H54 (cell line): ENCODE results near the gene HES4.
"Not testable (repeated sequence)": the region's sequence is repeated elsewhere in the genome, so short reads cannot be mapped to it uniquely, and the experiment has no call there.

Experiments used
- DNase-seq: peaks from one replicate; pipeline ENCODE4 v3.0.0; 2011; ENCODE audit warnings: low spot score, mixed read lengths; ENCODE audit not compliant: insufficient read length
- FAIRE-seq: peaks from 3 replicates; lab custom pipeline; 2011; peaks lifted over from hg19 to GRCh38; lab: Jason Lieb, UNC
- POLR2A ChIP-seq: IDR thresholded peaks from 2 replicates; pipeline ENCODE4 v1.6.1; 2011; ENCODE audit warnings: low read depth, mild to moderate bottlenecking, low read length

The HES4 gene

DNA sequence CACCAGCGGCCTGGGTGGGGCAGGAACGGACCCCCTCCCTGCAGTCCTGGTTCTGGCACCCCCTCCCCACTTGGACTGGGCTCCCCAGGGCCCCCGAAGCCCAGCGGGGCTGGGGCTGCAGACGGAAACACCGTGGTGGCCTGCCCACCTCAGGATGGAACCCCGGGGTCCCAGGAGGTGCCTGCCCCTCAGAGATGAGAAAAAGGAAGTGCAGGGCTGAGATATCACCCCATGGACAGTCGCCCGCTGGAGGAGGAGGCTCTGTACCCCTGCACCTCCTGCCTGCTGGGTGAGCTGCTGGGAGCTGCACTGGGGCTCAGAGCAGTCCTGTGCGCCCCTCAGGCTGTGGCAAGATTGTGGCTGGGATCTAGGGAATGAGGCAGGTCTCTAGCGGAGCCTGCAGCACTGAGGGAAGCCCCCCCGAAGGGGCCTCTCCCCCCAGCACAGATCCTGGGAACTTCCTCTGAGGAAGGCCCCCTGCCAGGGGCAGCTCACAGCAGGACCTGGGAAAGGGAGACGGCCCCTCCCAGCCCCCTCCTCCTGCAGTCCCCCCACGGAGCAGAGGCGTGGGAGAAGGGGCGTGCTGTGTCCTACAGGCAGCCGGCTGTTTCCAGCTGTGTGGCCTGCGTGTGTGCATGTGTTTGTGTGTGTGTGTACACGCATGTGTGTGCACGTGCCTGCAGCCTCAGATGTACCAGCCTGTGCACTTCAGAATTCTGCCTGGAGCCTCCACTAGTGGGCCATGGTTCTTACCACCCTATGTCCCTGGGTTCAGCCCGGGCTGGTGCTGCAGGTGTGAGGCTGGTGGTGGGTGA, 26.9 kb upstream of the HES4 start:
- no peak for FAIRE-seq
- DNase-seq: no peak

DNA sequence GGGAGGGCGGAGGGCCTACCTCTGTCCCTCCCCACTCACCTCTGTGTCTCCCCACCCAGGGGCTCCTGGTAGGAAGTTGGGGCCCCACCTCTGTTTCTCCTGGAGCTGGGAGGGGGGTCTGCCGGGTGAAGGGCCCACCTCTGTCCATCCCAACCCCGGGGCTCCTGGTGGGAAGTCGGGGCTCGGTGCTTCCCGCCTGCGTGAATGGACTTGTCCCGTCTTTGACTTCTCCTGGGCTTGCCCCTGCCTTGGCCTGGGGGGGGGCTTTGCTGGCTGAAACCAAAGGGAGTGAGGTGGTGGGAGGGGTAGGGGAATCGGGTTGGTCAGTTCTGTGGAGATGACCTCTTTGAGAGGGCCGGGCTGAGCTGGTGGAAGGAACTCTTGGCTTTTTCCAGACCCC, 25.8 kb upstream of the HES4 start:
- FAIRE-seq: no peak
- no peak for TF ChIP-seq POLR2A

More for the DNA sequence above, 26.9 kb upstream of the HES4 start:
- no peak for TF ChIP-seq POLR2A

DNA sequence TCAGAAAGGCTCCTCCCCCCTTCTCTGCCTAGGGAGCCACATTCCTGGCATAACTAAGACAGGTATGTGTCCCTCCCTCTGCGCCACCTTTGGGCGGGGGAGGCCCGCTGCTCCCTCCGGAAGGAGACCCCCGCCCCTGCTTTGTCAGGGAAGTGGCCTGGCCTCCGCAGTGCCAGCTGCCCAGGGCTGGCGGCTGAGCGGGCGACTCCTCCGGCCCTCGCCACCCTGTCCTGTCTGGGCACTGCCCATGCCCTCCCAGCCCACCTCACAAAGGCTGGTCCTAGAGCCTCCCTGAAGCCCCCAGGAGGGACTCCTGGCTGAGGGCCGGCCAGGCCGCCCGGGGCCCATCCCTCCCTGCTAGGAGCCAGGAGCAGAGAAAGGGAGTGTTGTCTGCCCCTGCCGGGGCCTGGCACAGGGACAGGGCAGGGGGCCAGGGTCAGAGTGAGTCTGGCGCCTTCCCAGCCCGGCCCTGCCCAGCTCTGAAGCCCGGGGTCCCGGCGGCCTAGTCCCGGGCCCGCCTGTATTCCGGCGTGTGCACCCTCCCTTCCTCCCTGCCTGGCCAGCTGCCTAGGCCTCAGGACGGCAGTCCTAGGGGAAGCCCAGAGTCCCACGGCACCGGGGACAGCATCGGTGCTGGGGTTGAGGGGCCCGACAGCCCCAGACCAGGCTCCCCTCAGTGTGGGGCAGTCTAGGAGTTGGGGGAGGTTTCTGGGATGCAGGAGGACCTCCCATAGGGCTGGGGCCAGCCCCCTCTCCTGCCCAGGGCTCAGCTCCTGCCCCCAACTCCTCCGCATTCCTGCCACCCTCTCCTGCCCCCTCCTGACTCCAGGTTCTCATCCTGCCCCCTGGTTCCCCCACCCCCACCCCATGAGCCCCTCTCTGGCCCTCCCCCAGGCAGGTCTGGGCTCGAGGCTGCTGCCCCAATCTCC, 25.1 kb upstream of the HES4 start:
- no peak for FAIRE-seq
- no peak for TF ChIP-seq POLR2A
- DNase-seq: peak; percentile 66

More for the DNA sequence above, 25.8 kb upstream of the HES4 start:
- no peak for DNase-seq

DNA sequence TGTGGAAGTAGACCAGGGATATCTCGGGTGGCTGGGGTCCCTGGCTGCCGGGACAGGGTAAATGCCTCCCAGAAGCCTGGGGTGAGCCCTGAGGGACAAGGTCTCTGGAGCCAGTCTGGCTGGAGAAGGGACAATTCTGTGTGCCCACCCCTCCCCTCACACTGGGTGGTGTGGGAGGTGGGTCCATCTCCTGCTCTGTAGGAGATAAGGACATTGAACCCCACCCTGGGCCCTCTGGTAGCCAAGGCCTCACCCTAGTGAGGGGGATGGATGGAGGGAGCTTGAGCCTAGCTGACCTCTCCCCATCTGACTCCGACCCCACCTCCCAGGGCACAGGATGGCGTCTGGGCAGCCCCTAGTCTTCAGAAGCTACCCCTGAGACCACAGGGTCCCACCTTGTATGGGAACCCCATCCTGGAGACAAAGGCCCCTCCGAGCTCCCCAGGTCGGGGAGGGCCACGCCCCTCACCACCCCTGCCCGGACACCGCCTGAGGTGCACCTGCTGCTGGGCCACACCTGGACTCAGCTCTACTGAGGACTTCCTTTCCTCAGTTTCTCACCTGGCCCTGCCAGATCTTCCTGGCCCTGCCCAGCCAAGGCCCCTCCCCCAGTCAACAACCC, 24.4 kb upstream of the HES4 start:
- no peak for DNase-seq
- no peak for FAIRE-seq
- TF ChIP-seq POLR2A: no peak

DNA sequence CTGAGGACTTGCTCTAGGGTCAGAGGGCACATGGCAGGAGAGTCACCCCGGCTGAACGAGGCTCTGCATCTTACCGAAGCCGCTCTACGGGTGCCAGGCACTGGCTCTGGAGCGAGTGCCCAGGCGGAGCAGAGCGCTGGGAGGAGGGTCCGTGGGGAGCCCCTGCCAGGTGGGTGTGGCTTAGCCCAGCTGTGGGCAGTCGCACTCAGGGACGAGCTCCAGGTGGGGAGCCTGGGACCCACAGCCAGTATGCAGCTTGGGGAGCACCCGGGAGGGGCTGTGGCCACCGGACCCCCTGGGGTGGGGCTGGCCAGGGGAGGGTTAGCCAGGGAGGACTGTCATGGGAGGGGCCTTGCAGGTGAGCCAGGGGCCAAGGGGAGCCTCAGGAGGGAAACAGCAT, 23.8 kb upstream of the HES4 start:
- FAIRE-seq: no peak
- DNase-seq: no peak

DNA sequence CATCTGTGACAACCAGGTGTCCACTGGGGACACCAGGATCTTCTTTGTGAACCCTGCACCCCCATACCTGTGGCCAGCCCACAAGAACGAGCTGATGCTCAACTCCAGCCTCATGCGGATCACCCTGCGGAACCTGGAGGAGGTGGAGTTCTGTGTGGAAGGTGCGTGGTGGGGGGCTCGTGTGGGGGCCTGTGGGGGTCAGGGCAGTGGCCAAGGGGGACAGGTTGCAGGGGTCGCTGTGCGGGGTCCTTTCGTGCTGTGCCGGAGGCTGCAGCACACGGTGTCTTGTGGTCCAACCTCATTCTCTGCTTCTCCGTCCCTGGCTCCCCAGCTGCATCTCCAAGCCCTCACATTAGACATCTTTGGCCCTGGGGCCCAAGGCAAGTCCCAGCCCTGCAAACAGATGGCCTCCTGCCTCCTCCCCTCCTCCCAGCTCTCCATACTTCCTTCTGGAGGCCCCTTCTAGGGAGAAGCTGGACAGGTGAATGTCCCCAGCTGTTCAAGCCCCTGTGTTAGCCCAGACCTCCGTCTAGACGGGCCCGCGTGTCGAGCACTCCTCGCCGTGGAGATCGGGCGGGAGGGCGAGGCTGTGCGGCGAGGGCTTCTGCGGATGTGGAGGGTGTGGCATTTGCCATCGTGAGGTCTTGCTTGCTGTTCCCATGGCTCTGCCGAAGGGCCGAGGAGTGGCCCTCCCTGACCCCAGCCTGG, 22.6 kb upstream of the HES4 start:
- no peak for TF ChIP-seq POLR2A
- DNase-seq (no peak), FAIRE-seq (no peak)

More for the DNA sequence above, 23.8 kb upstream of the HES4 start:
- no peak for TF ChIP-seq POLR2A

DNA sequence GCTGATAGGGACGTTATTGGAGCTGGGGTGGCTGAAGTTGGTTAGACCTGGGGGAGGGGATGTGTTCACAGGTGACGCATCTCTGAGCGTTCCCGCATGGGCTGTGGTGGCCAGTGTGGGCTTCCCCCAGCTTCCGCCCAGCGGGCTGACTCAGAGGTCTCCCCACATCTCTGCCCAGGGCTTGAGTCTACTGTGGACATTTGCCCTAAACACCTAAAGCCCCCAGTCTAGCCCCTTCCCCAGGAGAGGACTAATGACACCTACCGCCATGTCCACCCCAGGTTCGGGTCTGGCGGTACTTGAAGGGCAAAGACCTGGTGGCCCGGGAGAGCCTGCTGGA, 22.0 kb upstream of the HES4 start:
- DNase-seq (peak; percentile 79), FAIRE-seq (peak; percentile 50)
- TF ChIP-seq POLR2A: no peak

DNA sequence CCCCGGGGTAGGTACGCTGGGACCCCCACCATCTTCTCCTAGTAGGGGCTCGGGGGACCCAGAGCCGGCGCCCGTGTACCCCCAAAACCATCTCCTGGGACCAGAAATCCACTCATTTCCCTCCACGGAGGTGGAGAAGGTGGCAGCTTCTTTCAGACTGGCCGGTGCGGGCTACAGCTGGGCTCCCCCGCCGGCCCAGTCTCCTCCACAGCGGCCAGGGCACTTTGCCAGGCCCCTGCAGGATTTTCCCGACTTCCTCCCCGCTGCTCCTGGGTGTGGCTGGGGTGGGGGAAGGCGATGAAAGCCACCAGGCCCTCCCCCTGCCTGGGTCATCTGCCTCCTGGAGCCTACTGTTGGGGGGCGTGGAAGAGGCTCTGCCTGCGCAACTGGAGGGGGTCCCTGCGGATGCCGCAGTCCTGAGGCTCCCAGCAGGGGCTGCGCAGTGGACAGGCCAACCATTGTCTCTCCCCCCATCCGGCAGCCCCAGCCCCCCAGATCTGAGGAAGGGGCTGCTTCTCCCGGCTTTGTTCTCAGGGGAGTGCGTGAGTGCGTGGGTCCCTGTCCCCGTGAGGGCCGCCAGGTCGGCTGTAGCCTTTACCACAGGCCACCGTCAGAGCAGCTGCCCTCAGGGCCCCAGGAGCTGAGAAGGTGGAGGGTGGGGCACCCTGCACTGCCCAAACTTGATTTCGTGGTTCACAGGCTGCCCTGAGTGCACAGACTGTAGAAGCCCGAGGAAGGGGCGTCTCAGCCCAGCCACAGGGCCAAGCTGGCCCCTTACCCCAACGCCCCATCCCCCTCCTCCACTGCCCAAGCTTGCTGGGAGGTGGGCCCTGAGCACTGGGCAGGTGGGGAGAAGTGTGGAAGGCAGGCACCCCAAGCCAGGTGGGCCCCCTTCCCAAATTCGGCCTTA, 21.4 kb upstream of the HES4 start:
- FAIRE-seq (peak; percentile 61), DNase-seq (peak; percentile 76)
- TF ChIP-seq POLR2A: 0 out of 2 replicates have a peak, but pooled peaks have one; percentile 30

DNA sequence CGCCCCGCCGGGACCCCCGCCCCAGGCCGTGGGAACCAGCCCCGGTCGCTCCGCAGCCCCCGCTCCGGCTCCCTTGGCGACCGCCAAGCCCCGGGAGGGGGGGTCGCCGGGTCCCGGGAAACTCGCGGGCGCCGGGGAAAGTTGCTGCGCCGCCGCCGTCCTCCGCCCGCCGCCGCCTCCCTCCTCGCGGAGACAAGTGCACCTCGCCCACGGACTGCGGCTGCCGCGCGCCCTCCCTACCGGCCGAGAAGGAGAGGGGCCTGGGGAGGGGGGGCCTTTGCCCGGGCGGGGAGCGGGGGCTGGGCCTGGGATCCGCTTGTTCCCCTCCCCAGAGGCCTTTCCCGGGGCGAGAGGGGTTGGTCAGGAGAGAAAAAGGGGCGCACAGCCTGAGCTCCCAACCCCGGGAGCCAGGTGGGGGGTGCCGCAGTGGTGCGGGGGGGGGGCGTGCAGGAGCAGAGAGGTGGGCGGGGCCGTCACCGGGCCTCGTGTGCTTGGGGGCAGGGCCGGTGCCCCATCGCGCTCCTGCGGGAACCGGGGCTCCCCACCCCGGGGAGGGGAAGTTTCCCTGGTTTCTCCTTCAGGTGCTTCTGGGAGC, 20.6 kb upstream of the HES4 start:
- no peak for TF ChIP-seq POLR2A
- FAIRE-seq (no peak), DNase-seq (no peak)

DNA sequence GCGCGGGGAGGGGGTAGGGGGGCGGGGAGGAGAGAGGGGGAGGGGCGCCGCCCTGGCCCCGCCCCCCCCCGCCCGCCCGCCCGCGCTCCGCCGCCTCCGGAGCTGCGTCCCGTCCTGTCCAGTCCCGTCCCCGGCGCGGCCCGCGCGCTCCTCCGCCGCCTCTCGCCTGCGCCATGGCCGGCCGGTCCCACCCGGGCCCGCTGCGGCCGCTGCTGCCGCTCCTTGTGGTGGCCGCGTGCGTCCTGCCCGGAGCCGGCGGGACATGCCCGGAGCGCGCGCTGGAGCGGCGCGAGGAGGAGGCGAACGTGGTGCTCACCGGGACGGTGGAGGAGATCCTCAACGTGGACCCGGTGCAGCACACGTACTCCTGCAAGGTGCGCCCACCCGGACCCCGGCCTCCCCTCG, 20.1 kb upstream of the HES4 start, which contains the start of gene AGRN:
Gene AGRN (plus strand): TSS at position 121 of the 405 bp plus-strand sequence. CDS start 53 bp downstream, at position 174.
- TF ChIP-seq POLR2A: peak; percentile 61
- DNase-seq: no peak
- no peak for FAIRE-seq

DNA sequence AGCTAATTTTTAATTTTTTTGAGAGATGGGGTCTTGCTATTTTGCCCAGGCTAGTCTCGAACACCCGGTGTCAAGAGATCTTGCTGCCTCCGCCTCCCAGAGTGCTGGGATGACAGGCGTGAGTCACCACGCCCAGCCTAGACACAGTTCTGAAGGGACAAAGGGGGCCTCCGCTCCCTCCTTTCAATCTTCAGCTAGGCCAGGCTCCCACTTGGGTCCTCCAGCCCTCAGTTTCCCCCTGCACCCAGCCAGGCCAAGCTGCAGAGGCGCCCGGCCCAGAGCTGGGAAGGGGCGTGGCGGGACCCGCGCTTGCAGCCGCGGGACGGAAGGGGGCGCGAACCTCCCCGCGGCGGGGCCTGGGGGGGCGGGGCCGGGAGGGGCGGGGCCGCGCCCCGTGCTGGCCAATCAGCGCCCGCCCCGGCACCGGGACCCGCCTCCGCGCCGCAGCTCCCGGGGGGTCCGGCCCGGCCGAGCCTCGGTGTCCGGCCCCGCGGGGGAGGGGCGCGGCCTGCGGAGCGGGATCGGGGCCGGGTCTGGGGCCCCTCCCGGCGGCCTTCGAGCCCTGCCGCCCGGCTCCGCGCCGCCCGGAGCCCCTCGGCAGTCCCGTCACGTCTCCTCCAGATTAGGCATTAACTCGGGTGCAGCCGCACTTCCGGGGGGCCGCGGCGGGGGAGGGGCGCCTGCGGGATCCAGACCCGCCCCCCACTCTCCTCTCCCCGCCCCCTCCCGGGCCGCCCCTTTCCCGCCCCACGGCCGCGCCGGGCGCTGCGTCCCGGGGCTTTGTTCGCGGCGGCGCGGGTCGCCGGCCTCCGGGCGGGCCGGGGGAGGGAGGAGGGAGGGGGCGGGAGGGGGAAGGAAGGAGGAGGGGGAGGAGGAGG, 19.5 kb upstream of the HES4 start:
- no peak for FAIRE-seq

DNA sequence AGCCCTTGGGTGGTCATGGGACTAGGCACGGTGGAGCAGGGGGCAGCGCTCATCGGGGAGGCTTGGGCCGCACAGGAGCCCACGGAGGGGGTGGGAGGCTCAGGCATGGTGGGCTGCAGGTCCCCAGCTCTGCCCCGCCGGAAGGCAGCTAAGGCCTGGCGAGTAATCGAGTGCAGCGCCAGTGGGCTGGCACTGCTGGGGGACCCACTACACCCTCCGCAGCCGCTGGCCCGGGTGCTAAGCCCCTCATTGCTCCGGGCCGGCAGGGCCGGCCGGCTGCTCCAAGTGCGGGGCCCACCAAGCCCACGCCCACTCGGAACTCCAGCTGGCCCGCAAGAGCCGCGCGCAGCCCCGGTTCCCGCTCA, 18.4 kb upstream of the HES4 start:
- not testable (repeated sequence) for FAIRE-seq

More for the DNA sequence above, 19.5 kb upstream of the HES4 start:
- no peak for TF ChIP-seq POLR2A
- peak; percentile 60 for DNase-seq

DNA sequence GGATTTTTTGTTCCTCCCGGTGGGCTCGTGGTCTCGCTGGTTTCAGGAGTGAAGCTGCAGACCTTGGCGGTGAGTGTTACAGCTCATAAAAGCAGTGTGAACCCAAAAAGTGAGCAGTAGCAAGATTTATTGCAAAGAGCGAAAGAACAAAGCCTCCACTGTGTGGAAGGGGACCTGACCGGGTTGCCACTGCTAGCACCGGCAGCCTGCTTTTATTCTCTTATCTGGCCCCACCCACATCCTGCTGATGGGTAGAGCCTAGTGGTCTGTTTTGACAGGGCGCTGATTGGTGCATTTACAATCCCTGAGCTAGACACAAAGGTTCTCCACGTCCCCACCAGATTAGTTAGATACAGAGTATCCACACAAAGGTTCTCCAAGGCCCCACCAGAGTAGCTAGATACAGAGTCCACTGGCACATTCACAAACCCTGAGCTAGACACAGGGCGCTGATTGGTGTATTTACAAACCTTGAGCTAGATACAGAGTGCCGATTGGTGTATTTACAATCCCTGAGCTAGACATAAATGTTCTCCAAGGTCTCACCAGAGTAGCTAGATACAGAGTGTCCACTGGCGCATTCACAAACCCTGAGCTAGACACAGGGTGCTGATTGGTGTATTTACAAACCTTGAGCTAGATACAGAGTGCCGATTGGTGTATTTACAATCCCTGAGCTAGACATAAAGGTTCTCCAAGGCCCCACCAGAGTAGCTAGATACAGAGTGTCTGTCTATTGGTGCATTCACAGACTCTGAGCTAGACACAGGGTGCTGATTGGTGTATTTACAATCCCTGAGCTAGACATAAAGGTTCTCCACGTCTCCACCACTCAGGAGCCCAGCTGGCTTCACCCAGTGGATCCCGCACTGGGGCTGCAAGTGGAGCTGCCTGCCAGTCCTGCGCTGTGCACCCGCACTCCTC, 17.8 kb upstream of the HES4 start:
- not testable (repeated sequence) for DNase-seq, FAIRE-seq

More for the DNA sequence above, 18.4 kb upstream of the HES4 start:
- not testable (repeated sequence) for DNase-seq
